MCF 10A (cell line): Measurements from ENCODE around the gene TGM6. TPM values are rescaled to one million over a fixed set of nuclear protein-coding genes. Genes with fewer than 3 reads are reported as not detected.

Experiments
- BruUV-seq: library from RNA; stranded (reverse); fragments of 400-500 nt; replicated peaks from 2 replicates; lab custom pipeline; 2021; lab: Mats Ljungman, UMichigan
- CTCF ChIA-PET: fragments of 300-600 bp; sonication (Branson Sonifier 250); formaldehyde crosslinking; extraction: SDS; loops from one replicate; lab custom pipeline; 2021; ENCODE audit warnings: antibody characterized with exemption, inconsistent platforms; lab: Yijun Ruan, JAX
- POLR2A ChIA-PET: fragments of 300-600, 350-650 bp; sonication (Branson Sonifier 250); formaldehyde crosslinking; extraction: SDS; loops from one replicate; lab custom pipeline; 2020; ENCODE audit warnings: antibody characterized with exemption, inconsistent platforms; lab: Yijun Ruan, JAX
- DNase-seq: peaks from one replicate; pipeline ENCODE4 v3.0.0-alpha.2; 2018; ENCODE audit not compliant: unreplicated experiment
- H3K27ac Mint-ChIP-seq: one replicate; pipeline ENCODE4 v1.8.0; 2022; ENCODE audit warnings: mild to moderate bottlenecking, low read depth, mixed read lengths; ENCODE audit not compliant: unreplicated experiment
- H3K27me3 Mint-ChIP-seq: one replicate; pipeline ENCODE4 v1.8.0; 2022; ENCODE audit warnings: mixed read lengths; ENCODE audit not compliant: insufficient read depth, unreplicated experiment
- H3K36me3 Mint-ChIP-seq: one replicate; pipeline ENCODE4 v1.8.0; 2022; ENCODE audit warnings: mild to moderate bottlenecking, moderate library complexity, mixed read lengths; ENCODE audit not compliant: insufficient read depth, unreplicated experiment
- H3K4me1 Mint-ChIP-seq: one replicate; pipeline ENCODE4 v1.8.0; 2022; ENCODE audit warnings: mixed read lengths; ENCODE audit not compliant: insufficient read depth, unreplicated experiment
- H3K4me3 Mint-ChIP-seq: one replicate; pipeline ENCODE4 v1.8.0; 2022; ENCODE audit warnings: mild to moderate bottlenecking, moderate library complexity, mixed read lengths; ENCODE audit not compliant: unreplicated experiment
- H3K9me3 Mint-ChIP-seq: one replicate; pipeline ENCODE4 v1.8.0; 2022; ENCODE audit warnings: mixed read lengths; ENCODE audit not compliant: unreplicated experiment
- CTCF ChIP-seq: fragments of 200-600 bp; IDR thresholded peaks from one replicate; pipeline ENCODE4 v1.8.0; 2022; ENCODE audit warnings: antibody characterized with exemption, mild to moderate bottlenecking; ENCODE audit not compliant: unreplicated experiment
- intact Hi-C: fragments of 100-400 bp; cut with micrococcal nuclease; formaldehyde crosslinking; loops from 2 replicates; pipeline ENCODE4 v1.14.1; 2022
- total RNA-seq: library from RNA; stranded (reverse); gene quantifications from 2 replicates; pipeline ENCODE4 v1.2.3, GENCODE V29; 2022

TGM6 gene
- total RNA-seq, 1 experiment from 2014 or later: not detected

GRCh38 chr20:2361035-2361593 is 19.6 kb upstream of the TGM6 start:
- H3K9me3 Mint-ChIP-seq: peaks cover 10% of the 10 kb centered on the region
- H3K27ac Mint-ChIP-seq: no peak overlapping the region
- TF ChIP-seq CTCF: no peak
- H3K4me3 Mint-ChIP-seq: no peak overlapping the region
- H3K36me3 Mint-ChIP-seq: no peaks in the 10 kb centered on the region
- DNase-seq: no peak
- H3K27me3 Mint-ChIP-seq: no peaks in the 10 kb centered on the region
- CTCF ChIA-PET: interaction anchor here (0.6 to 0.7 kb wide), 2 partner anchors 9 to 55 kb away, joined by 3 to 5 read pairs; no protein-coding TSS in a partner anchor
- BruUV-seq: no TSS peak
- POLR2A ChIA-PET: interaction anchor here (0.7 kb wide), 1 partner anchor 302 kb away, joined by 3 read pairs; no protein-coding TSS in a partner anchor
- peaks cover 25% of the 10 kb centered on the region for H3K4me1 Mint-ChIP-seq
- intact Hi-C loops: no loop called here

GRCh38 chr20:2363187-2363586 is 17.5 kb upstream of the TGM6 start:
- BruUV-seq: no TSS peak
- peaks cover 13% of the 10 kb centered on the region for H3K4me1 Mint-ChIP-seq
- DNase-seq: no peak
- peaks cover 12% of the 10 kb centered on the region for H3K9me3 Mint-ChIP-seq
- intact Hi-C loops: no loop called here
- no peak for TF ChIP-seq CTCF
- peak overlapping the region; percentile 24 for H3K27ac Mint-ChIP-seq
- ChIA-PET POLR2A (interaction anchor here (1.7 kb wide), 1 partner anchor 13 kb away, joined by 5 read pairs; no protein-coding TSS in a partner anchor), CTCF (interaction anchor here (0.5 to 1.5 kb wide), 5 partner anchors 88 to 155 kb away, joined by 3 to 9 read pairs (median 5); no protein-coding TSS in a partner anchor)
- no peaks in the 10 kb centered on the region for H3K36me3 Mint-ChIP-seq
- H3K27me3 Mint-ChIP-seq: no peaks in the 10 kb centered on the region
- no peak overlapping the region for H3K4me3 Mint-ChIP-seq

- H3K4me1 Mint-ChIP-seq: peaks cover 13% of the 10 kb centered on the region
- H3K9me3 Mint-ChIP-seq: peaks cover 16% of the 10 kb centered on the region
- no peak for DNase-seq
- POLR2A ChIA-PET: interaction anchor here (1.7 kb wide), 1 partner anchor 12 kb away, joined by 5 read pairs; no protein-coding TSS in a partner anchor
- H3K27me3 Mint-ChIP-seq: no peaks in the 10 kb centered on the region
- no peak overlapping the region for H3K4me3 Mint-ChIP-seq
- no peaks in the 10 kb centered on the region for H3K36me3 Mint-ChIP-seq
- intact Hi-C loops: no loop called here
- no peak for TF ChIP-seq CTCF
- CTCF ChIA-PET: interaction anchor here (0.5 to 1.5 kb wide), 6 partner anchors 88 to 156 kb away, joined by 3 to 9 read pairs (median 5); partner anchors contain the start of gene SNRPB
- BruUV-seq: no TSS peak
- H3K27ac Mint-ChIP-seq: peak overlapping the region; percentile 24
Observed at GRCh38 chr20:2363587-2363986, 17.1 kb upstream of the TGM6 start.

- no peaks in the 10 kb centered on the region for H3K27me3 Mint-ChIP-seq
- ChIA-PET POLR2A (interaction anchor here (0.9 to 1.7 kb wide), 2 partner anchors 12 to 16 kb away, joined by 3 to 5 read pairs; no protein-coding TSS in a partner anchor), CTCF (interaction anchor here (0.6 to 1.5 kb wide), 5 partner anchors 87 to 156 kb away, joined by 3 to 9 read pairs (median 5); partner anchors contain the start of gene SNRPB)
- H3K4me3 Mint-ChIP-seq: no peak overlapping the region
- DNase-seq: peak; percentile 65
- H3K27ac Mint-ChIP-seq: peak overlapping the region; percentile 24
- peaks cover 20% of the 10 kb centered on the region for H3K9me3 Mint-ChIP-seq
- BruUV-seq: no TSS peak
- H3K4me1 Mint-ChIP-seq: peaks cover 13% of the 10 kb centered on the region
- H3K36me3 Mint-ChIP-seq: no peaks in the 10 kb centered on the region
- intact Hi-C loops: no loop called here
- no peak for TF ChIP-seq CTCF
Observed at GRCh38 chr20:2364044-2364443, 16.7 kb upstream of the TGM6 start.
